CD1c-positive myeloid dendritic cell (primary cell): ENCODE results near the gene TNNI3K.

Experiments used
- DNase-seq: peaks from one replicate; pipeline ENCODE4 v3.0.0-alpha.2; 2016; ENCODE audit errors: extremely low spot score

TNNI3K gene

GRCh38 chr1:74392840-74393239 lies 157.7 kb downstream of the TNNI3K start:
- no peak for DNase-seq

GRCh38 chr1:74395571-74395970 lies 160.4 kb downstream of the TNNI3K start:
- no peak for DNase-seq

GRCh38 chr1:74396462-74396861 lies 161.3 kb downstream of the TNNI3K start:
- no peak for DNase-seq

DNA sequence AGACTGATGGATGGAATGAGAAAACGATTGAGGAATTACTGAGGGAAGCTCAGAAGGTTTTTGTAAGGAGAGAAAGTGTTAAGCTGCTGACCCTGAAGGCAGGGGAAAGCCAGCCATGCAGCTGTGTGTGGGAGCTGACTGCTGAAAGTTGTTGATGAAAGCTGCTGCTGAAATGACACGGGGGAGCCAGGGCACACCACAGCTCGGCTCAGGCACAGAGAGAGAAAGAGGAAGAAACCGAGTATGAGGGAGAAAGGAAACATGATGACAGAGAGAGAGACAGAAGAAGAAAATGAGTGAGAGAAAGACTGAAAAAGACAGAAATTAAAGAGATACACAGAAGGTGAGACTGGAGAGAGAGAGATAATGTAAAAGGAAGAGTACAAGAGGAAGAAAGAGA lies 161.7 kb downstream of the TNNI3K start:
- DNase-seq, result no peak

DNA sequence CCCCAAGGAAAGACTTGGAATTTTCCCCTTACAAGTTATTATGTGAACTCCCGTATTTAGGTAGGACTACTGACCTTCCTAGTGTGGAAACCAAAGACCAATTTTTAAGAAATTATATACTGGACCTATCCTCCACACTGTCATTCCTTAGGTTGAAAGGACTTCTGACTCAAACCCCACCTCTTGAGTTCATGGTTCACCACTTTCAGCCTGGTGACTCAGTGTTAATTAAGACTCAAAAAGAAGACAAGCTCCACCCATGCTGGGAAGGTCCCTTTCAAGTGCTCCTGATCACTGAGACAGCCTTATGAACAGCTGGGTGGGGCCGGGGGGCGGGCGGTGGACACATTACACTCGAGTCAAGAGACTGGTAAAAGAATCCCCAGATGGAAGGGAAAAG lies 164.1 kb downstream of the TNNI3K start:
- DNase-seq, result no peak

DNA sequence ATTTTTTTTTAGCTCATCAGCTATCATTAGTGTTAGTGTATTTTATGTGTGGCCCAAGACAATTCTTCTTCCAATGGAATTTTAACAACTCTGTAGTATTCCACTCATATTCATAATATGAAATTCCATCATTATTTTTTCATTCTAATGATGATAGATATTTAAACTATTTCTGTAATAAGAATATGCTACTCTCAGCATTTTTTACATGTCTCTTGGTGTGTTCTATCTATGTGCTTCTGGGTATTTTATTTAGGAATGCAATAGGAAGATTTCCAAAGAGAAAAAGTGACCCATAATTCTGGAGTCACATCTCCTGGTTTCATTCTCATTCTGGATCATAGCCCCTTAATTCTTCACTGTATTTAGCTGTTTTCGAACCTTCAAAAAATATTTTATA lies 167.7 kb downstream of the TNNI3K start:
- no peak for DNase-seq

- DNase-seq, result no peak
Measured at GRCh38 chr1:74403606-74404005, 168.4 kb downstream of the TNNI3K start.

DNA sequence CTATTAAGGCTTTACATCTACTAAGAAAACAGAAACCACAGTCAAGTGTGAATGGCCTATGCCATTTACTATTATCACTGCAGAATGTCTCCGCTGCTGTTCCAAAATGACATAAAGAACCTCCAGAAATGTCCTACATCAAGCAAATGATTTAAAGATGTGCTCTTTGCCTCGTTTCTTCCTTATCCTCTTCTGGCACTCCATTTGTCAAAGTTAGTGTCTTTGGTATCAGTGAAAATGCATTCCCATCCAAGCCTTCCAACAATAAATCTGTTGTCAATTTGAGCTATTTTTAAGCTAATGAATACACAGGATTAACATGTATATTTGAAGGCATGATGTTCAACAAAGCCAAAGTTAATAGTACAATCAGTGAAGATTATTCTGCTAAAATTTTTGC lies 171.6 kb downstream of the TNNI3K start:
- no peak for DNase-seq

GRCh38 chr1:74407902-74408301 lies 172.7 kb downstream of the TNNI3K start:
- no peak for DNase-seq

DNA sequence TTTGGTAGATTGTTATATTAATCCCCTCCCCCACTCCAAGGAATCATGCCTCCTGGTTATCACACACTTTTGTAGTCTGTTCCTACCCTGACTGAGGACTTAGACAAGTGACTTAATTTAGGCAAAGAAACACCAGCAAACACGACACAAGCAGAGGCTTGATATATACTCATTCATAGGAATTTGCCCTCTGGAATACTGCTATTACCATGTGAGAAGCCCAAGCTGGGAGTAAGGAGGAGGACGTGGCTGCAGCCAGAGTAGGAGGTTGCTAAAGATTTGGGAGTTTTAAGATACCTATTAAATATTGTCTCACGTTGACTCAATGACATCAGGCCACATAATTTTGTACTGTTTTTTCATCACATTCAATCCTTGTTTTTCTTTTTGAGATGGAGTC lies 177.1 kb downstream of the TNNI3K start:
- no peak for DNase-seq

GRCh38 chr1:74415935-74416334 lies 180.7 kb downstream of the TNNI3K start:
- DNase-seq, result no peak

- DNase-seq, result no peak
Measured at GRCh38 chr1:74419611-74420010, 184.4 kb downstream of the TNNI3K start.

GRCh38 chr1:74420467-74420866 lies 185.3 kb downstream of the TNNI3K start:
- no peak for DNase-seq

- DNase-seq, result no peak
Measured at GRCh38 chr1:74422421-74423292, 187.5 kb downstream of the TNNI3K start.

- DNase-seq, result no peak
Measured at GRCh38 chr1:74423471-74423870, 188.3 kb downstream of the TNNI3K start.

DNA sequence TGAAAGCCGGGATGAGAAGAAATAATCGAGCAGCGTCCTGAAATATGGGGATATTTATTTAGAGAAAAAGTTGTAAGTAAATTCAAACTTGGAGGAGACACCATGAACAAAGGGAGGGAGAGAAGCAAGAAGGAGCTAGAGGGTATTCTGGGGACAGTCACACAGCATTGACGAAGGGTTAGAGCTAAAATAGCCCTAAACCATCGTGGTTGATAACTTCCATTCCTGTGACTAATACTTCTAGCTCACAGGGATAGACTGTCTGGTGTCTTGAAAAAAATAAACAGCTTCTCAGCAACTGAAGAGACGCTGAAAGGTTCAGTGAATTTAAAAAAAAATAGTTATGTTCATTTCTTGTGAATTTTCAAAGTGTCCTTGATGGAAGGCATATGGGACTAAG lies 190.5 kb downstream of the TNNI3K start:
- DNase-seq, result no peak

- no peak for DNase-seq
Measured at GRCh38 chr1:74426208-74426937, 191.2 kb downstream of the TNNI3K start.

- DNase-seq, result no peak
Measured at GRCh38 chr1:74427681-74428080, 192.5 kb downstream of the TNNI3K start.

- no peak for DNase-seq
Measured at GRCh38 chr1:74429580-74429979, 194.4 kb downstream of the TNNI3K start.

DNA sequence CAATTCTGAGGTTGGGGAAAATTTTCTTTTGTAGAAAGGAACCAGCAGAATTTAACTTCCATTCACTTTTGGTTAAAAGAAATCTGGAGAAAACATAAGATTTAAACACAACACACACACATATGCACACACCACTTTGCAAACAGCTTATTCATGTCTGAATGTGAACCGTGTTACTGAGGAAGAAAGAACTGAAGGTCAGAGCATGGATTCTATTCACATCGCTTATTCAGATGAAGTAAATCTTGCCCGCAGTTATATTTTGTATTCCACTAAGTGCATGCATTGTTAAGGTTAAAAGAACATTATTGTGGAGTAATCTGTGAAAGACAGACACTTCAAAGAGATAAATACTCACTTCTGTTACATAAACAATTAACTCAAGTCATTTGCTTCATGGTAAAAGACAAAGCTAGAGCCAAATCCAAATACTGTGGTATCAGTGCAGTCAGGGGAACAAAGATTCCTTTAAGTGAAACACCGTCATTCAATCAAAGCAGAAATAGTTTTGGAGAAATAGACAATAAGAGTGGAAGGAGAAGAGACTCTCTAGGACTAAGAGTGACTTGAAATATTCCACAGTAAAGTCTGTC lies 195.3 kb downstream of the TNNI3K start:
- no peak for DNase-seq

GRCh38 chr1:74431531-74431930 lies 196.3 kb downstream of the TNNI3K start:
- no peak for DNase-seq

DNA sequence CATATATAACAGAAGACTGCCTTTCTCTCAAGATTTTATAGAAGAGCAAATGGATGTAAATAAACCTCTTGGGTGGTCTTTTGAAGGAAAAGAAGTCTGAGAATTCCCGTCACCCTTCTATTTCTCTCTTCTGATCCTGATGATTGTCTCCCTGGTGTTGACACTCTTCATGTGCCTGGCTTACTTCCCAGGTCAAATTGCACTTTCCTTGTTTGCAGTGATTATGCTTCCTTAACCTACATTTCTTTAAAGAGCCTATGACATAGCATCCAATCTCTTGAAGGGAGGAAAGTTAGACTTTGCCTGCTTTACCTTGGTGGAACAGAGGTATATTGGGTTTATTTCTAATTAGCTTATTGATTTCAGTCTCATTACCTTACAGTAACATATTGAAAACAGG lies 197.1 kb downstream of the TNNI3K start:
- DNase-seq, result no peak

DNA sequence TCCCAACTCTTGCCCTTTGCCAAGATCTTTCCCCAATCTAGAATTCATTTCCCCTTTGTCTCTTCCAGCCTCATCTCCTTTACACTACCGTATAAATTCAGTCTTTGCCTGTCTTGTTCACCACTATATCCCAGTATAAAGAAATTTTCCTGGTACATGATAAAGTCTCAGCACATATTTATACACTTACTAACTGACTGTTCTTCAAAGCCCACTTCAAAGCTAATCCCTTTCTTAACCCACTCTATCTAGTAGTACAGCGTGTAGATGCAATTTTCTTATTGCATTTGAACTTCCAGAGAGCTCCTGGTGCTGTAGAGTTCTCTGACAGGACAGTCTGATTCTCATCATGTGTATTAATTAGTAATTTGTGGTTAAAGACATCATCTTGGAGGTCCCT lies 199.1 kb downstream of the TNNI3K start:
- no peak for DNase-seq
